NCI-H2107 (cell line): Measurements from ENCODE around the gene LTBP1.

ENCODE experiments used
- DNase-seq: peaks from one replicate; lab custom pipeline; 2025; lab: John Stamatoyannopoulos, UW

The LTBP1 gene

GRCh38 chr2:33267756-33268155 lies 321.0 kb downstream of the LTBP1 start:
- DNase-seq: no peak

GRCh38 chr2:33268246-33268831 lies 321.6 kb downstream of the LTBP1 start:
- DNase-seq: no peak

GRCh38 chr2:33272001-33272400 lies 325.2 kb downstream of the LTBP1 start:
- no peak for DNase-seq

DNA sequence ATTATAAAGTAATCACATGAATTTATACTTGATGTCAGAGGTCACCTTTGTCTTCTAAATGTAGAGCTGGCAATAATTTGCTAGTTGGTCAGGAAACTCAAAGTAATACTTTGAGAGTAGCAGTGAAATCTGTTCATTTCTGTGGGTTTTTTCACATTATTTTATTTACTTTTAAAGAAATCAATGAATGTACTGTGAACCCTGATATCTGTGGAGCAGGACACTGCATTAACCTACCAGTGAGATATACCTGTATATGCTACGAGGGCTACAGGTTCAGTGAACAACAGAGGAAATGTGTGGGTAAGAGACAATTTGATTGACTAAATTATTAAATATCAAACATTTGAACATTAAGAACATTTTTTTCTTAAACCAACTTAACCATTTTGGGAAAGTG lies 326.7 kb downstream of the LTBP1 start:
- no peak for DNase-seq

GRCh38 chr2:33274524-33274923 lies 327.8 kb downstream of the LTBP1 start:
- DNase-seq: no peak

DNA sequence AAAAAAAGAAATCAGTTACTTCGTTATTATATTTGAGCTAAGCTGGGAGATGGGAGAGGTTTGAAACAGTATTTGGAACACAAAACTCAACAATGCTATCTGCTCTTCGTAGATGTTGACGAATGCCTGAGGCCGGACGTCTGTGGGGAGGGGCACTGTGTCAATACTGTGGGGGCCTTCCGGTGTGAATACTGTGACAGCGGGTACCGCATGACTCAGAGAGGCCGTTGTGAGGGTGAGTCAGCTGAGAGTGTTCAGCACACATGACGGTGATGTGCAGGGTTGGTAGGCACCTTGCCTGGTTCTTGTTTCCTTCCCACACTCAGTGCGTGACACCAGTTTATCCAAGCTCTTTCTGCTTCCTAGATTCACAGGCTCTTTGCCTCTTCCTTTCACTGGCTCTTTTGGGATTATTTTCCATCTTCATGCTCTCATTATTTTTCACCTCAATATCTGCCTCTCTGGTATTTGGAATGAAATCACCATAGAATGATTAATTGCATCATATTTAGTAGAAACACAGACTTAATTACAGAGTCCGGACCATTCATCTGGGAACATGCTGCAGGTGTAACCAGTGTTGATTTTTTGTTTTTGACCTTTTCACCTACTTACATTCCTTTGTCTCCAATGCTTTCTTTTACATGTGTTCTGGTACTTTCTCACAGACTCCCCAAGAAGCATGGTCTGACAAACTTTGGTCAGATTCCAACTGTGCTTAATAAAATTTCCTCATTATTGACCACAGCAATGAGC lies 329.1 kb downstream of the LTBP1 start:
- no peak for DNase-seq

GRCh38 chr2:33277002-33277426 lies 330.3 kb downstream of the LTBP1 start:
- no peak for DNase-seq

DNA sequence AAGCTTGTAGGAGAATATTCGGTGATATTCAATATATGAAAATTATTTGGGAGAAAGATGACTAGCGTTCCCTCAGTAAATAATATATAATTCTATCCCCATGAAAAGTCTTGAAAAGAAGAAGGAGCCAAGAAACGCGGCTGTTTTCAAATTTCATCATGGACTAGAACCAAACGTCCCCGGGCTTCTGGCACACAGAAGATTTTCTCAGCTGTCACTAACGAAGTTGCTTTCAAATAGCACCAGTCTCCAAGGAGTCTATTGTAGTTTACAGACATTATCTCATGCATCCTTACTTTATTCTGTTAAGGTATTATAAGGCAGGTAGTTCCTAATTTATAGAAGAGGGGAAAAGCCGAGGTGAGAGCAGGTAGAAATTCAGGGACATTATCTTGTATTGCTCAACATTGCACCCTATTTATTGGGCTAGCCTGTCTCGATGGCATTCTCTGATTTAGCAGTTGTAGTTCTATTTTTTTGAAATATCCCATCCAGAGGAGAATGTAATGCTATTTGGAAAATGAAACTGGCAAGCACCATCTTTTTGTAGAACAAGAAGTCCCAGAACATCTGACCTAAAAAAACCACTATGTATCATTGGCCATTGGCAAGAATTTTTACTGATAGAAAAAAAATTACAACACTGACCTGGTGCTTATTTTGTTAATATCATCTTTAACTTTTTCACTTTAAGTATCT lies 331.6 kb downstream of the LTBP1 start:
- DNase-seq: no peak

DNA sequence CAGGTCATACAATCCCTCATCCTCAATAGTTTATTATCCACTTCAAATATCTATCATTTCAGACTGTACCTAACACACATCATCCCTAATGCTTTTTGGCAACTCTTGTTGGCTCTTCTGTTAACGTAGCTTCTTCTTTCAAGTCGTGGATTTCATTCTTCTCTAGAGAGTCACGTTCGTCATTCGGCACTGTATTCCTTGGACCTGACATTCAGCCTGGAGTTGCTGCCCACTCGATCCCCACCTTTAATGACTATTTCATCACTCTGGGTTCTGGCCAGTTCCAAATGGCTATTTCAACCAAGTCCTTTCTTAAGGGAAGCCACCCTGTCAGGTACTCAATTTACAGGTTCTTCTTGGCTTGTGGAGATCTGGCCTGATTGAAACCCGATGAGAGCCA lies 337.5 kb downstream of the LTBP1 start:
- DNase-seq: no peak

- DNase-seq: no peak
Measured at GRCh38 chr2:33287507-33288005, 340.8 kb downstream of the LTBP1 start.

DNA sequence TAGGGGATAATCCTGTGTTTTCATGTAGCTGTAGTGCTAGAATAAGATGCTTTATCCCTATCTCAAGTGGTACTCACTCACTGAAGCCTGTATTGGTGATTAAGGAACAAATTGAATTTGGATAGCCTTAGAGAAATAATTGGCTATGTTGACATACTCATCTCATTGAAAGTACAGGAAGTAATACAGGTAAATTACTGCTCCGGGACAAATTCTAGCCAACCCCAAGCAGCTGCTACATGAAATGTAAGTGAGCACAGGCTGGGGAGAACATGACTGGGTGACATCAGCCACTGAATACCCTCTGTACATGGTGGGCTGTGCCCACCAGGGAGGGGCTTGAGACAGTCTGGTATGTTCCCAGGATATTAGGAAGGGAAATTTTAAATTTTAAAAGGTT lies 341.3 kb downstream of the LTBP1 start:
- DNase-seq: no peak

GRCh38 chr2:33289961-33290360 lies 343.2 kb downstream of the LTBP1 start:
- DNase-seq: no peak

GRCh38 chr2:33291278-33292013 lies 344.7 kb downstream of the LTBP1 start:
- DNase-seq: no peak

DNA sequence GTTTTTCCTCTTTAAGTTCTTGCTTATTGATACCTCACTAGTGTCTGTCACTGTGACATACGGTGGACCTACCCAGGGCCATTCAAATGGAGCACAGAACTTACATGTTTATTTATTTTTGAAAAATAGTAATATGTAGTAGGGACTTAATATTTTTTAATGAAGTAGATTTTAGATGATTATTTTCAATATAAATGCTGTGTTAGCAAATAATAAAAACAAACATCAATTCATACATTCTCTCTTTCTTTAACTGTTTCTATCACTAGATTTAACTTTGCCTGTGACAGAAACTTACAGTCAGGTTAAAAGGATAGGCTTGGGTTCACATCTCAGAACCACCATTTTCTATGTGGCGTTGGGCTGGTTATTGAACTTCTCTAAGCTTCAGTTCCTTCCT lies 345.3 kb downstream of the LTBP1 start:
- no peak for DNase-seq

- no peak for DNase-seq
Measured at GRCh38 chr2:33292981-33293595, 346.3 kb downstream of the LTBP1 start.

DNA sequence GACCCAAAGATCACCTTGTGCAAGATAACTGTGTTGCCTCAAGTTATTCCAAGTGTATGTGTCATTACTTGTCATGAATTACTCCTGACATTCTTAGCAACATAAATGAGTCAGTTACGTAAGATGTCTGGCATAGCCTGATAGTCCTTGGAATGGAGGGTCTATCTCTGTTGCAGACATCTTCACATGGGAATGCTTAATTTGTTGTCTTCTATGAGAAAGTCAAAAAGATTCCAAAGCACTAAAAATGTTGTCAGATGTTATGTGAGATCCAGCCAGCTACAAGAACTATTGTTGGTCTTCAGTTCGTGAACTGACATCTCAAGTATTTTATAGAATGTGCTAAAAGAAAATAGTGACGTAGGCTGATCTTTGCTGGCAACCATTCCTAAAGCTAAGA lies 351.5 kb downstream of the LTBP1 start:
- DNase-seq: no peak

DNA sequence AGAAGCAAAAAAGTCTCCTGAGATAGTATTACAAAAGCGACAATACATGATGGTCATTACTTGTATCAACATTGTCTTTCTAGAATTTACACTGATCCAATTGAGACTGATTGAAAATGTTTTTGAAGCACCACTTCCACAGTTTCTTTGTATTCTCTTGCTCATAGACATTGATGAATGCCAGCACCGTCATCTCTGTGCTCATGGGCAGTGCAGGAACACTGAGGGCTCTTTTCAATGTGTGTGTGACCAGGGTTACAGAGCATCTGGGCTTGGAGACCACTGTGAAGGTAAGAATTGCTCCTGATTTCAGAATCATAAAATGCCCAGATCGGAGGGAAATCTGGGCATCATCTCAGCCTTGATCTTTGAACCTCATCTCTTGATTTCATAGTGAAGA lies 354.6 kb downstream of the LTBP1 start:
- no peak for DNase-seq

- DNase-seq: no peak
Measured at GRCh38 chr2:33302348-33302747, 355.6 kb downstream of the LTBP1 start.

GRCh38 chr2:33304032-33304864 lies 357.5 kb downstream of the LTBP1 start:
- no peak for DNase-seq

- no peak for DNase-seq
Measured at GRCh38 chr2:33307659-33308270, 361.0 kb downstream of the LTBP1 start.

- no peak for DNase-seq
Measured at GRCh38 chr2:33312355-33312754, 365.6 kb downstream of the LTBP1 start.
